Stimulated activated naive CD8-positive, alpha-beta T cell treated with anti-CD3 and anti-CD28 coated beads, Interleukin-15, Interleukin-2, amounts not matched to agents 100 U/mL and 50 U/mL, for 24 hours (primary cell): ENCODE results near the gene SLC35G1.

Experiments
- ATAC-seq: fragments of 150-1000 bp; cut with Tn5 transposase; one replicate; pipeline ENCODE4 v1.10.0; 2021
- DNase-seq: peaks from one replicate; pipeline ENCODE4 v3.0.0; 2021

Gene SLC35G1

GRCh38 chr10:93876381-93876780 lies 17.4 kb upstream of the SLC35G1 start:
- ATAC-seq = no peak
- no peak for DNase-seq

- ATAC-seq (no peak), DNase-seq (no peak)
These were observed 14.5 kb upstream of the SLC35G1 start for GRCh38 chr10:93879273-93879672.

GRCh38 chr10:93894516-93895378 lies 969 bp downstream of the SLC35G1 start:
- DNase-seq (no peak), ATAC-seq (no peak)

GRCh38 chr10:93897070-93897780 lies 3.4 kb downstream of the SLC35G1 start:
- no peak for DNase-seq
- no peak for ATAC-seq

DNA sequence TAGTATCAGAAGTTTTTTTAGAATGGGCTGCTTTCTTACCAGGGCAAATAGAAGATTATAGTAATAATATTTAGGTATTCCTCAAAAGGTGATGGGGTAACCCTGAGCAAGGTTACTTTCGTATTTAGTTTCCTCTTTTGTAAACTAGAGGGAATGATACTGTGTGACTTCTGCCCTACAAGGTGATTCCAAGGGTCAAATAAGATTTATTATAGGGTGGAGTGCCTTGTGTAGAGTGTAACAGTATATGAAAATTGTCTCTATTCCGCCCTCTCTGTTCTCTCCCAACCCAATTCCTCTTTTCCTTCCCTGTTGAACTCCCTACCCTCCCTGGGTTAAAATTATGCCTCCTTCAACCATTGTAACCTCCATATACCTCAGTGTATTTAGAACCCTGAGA lies 5.3 kb downstream of the SLC35G1 start:
- DNase-seq (no peak), ATAC-seq (no peak)

DNA sequence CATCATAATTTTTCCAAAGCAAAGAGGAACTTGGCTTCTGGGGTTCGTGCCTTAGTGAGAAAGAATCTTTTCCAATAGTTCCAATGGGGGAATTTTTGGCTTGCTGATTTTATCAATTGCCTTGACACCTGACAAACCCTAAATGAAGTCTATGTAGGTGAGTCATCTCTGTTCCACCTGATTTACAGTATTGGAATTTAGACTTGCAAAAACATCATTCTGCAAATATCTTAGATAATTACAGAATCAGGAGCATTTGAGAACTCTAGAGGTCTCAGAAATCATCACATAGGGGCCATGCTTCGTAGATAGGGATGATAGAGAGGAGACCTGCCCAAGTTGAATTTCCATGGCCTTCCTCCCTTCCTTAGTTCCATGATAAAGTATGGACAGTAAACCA lies 9.3 kb downstream of the SLC35G1 start:
- ATAC-seq (no peak), DNase-seq (no peak)

DNA sequence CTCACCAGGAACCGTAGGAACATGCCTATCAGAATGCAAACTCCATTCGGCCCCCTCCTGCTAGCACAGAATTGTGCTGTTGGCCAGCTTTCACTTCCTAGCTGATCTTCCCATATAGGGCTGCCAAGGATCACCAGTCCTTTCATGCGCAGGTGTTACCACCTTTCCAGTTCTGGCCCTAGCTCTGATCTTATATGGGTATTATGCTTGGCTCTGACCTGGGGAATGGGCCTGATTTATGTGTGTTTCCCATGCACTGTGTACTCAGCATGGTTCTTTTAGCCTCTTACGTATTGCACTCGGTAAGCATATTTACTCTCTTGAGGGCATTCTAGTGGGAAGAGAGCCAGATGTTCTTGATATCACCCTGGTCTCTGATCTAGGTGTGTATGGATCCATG lies 11.1 kb downstream of the SLC35G1 start:
- DNase-seq = no peak
- no peak for ATAC-seq

DNA sequence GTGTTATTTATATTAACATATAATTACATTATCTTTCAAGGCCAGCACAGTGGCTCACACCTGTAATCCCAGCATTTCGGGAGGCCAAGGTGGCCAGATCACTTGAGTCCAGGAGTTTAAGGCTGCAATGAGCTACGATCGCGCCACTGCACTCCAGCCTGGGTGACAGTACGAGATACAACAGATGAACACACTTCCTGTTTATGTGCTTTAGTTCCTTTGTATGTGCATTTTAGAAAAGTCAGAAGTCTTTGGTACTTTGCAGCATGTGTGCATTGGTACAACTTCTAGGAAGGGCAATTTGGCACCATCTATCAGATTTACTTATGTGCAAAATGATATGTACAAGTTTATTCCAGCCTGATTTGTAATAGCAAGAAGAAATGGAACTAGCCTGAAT lies 13.3 kb downstream of the SLC35G1 start:
- DNase-seq = no peak
- ATAC-seq = no peak

- no peak for ATAC-seq
These were observed 18.1 kb downstream of the SLC35G1 start for GRCh38 chr10:93911866-93912265.

GRCh38 chr10:93912444-93912843 lies 18.7 kb downstream of the SLC35G1 start:
- ATAC-seq = no peak
- DNase-seq = no peak

More at GRCh38 chr10:93911866-93912265, 18.1 kb downstream of the SLC35G1 start:
- no peak for DNase-seq

- DNase-seq = no peak
- ATAC-seq = no peak
These were observed 19.9 kb downstream of the SLC35G1 start for GRCh38 chr10:93913706-93914105.

- ATAC-seq = no peak
- DNase-seq = no peak
These were observed 21.8 kb downstream of the SLC35G1 start for GRCh38 chr10:93915598-93915997.

GRCh38 chr10:93916257-93917063 lies 22.7 kb downstream of the SLC35G1 start:
- no peak for DNase-seq
- ATAC-seq = no peak

- ATAC-seq = no peak
These were observed 23.2 kb downstream of the SLC35G1 start for GRCh38 chr10:93917064-93917391.

DNA sequence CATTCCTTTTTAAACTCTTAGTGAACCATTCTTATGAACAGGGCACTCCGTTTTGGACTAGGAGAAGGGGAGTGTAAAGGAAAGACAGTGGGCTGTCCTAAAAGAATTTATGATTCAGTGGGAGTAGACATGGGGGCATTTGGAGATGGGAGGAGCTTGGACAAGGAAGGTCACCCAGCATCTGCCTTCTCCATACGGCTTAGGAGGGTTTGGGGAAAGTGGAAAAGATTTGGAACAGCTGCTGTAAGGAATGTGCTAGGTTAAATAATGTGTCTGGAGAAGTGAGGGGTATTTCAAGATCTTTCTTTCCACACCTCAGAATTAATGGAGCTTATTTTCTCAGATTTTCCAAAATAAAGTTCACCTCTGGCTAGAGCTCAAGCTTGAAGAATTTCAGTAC lies 24.0 kb downstream of the SLC35G1 start:
- no peak for DNase-seq
- no peak for ATAC-seq

More at GRCh38 chr10:93917064-93917391, 23.2 kb downstream of the SLC35G1 start:
- DNase-seq = no peak

DNA sequence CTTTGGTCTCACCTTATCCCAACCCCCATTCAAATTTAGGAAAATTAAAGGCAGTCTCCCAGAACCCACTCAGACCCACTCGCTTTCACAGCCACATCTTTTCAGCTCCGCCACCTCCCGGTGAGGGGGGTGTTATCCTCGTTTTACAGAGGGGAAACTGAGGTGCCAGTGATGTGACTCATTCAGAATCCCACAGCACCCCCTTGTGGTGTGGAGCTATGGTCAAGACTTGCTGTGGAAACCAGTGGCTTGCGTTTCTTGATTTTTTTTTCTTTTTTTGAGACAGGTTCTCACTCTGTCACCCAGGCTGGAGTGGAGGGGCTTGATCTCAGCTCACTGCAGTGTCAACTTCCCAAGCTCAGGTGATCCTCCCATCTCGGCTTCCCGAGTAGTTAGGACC lies 27.6 kb downstream of the SLC35G1 start:
- DNase-seq = peak; percentile 56
- no peak for ATAC-seq

GRCh38 chr10:93926613-93927012 lies 32.8 kb downstream of the SLC35G1 start:
- no peak for ATAC-seq
- DNase-seq = no peak

DNA sequence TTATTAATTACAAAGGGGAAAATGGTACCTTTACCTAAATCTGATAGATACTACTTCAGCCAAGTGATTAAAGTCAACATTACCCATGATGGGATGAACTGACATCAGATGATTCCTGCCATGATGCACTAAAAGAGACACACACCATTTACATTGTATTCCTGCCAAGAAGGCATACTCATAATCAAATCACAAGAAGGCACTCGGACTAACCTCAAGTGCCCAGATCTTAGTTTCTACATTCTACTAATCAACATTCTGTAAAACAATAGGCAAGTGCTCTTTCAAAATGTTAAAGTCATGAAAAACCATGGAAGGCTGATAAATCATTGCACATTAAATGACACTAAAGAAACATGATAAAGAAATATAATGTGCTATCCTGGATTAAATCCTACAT lies 44.4 kb downstream of the SLC35G1 start:
- DNase-seq = no peak
- no peak for ATAC-seq

DNA sequence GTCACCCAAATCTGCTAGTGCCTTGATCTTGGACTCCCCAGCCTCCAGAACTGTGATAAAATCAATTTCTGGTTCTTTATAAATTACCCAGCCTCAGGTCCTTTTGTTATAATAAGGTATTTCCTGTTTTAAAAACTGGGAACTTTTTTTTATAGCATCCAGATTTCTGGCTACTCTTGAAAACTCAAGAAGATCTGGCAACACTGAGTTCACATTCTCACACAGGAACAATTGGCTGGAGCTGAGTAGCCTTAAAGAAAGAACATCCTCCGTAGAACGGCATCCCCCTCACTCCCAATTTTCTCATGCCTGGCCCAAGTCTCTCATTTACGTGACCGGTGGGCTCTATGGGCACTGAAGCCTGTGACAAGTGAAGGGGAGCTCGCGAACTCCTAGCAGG lies 47.1 kb downstream of the SLC35G1 start:
- DNase-seq (no peak), ATAC-seq (no peak)

DNA sequence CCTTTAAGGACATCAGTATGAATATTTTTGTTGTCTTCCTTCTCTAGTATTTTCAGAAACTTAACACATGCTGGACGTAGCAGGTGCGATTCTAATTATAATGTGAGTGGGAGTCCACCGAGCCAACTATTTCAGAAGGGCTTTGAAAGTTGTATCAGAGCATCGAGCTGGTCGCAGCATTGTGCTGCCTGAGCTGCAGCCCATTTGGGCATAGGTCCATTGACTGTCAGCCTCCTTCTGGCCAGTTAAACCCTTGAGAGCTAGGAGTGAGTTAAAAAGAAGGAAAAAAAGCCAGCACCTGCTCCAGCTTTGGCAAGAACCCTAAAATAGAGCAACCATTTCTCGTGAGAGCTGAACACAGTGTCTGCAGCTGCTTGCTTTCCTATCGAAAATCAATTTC lies 47.8 kb downstream of the SLC35G1 start:
- DNase-seq = no peak
- ATAC-seq = no peak

DNA sequence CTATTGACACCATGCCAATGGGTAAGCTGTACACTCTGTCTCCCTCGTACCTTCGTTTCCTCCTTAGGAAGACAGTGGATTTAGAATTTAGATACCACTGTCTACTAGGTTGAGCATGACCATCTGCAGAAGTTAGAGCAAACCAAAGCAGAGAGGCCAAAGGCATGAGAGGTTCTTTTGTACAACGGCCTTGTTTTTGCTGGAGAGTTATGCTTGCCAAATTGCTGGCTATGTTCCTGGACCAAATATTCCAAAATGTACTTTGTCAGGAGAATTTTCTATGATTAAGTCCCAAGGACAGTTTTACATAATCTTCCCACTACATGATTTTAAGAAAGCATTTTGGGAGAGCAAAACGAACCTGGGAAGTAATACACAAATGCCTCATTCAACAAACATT lies 52.0 kb downstream of the SLC35G1 start:
- ATAC-seq = no peak
- no peak for DNase-seq

GRCh38 chr10:93947055-93947454 lies 53.3 kb downstream of the SLC35G1 start:
- DNase-seq (no peak), ATAC-seq (no peak)

DNA sequence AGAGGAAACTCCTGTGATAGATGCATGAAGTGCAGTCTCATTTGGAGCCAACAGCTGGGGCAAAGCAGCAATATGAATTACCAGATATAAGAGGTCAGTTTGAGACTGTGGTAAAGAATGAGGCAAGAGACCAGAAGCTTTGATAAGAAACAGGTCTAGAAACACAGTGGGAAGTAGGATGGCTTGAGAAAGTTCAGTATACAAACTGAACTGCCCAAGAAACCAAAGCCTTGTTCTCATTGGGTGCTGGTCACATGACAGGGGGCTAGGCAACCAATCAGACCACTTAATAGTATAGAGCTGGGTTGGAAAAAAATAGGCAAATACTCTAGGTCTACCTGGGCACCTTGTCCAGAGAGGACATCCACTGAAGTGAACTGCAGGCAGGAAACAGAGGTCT lies 53.7 kb downstream of the SLC35G1 start:
- DNase-seq = no peak
- ATAC-seq = no peak
